ENCODE results near the gene LMTK2.

The LMTK2 gene
- total RNA-seq: 56.9 to 78.2 (median 72.8) reads per million in 3 donors

DNA sequence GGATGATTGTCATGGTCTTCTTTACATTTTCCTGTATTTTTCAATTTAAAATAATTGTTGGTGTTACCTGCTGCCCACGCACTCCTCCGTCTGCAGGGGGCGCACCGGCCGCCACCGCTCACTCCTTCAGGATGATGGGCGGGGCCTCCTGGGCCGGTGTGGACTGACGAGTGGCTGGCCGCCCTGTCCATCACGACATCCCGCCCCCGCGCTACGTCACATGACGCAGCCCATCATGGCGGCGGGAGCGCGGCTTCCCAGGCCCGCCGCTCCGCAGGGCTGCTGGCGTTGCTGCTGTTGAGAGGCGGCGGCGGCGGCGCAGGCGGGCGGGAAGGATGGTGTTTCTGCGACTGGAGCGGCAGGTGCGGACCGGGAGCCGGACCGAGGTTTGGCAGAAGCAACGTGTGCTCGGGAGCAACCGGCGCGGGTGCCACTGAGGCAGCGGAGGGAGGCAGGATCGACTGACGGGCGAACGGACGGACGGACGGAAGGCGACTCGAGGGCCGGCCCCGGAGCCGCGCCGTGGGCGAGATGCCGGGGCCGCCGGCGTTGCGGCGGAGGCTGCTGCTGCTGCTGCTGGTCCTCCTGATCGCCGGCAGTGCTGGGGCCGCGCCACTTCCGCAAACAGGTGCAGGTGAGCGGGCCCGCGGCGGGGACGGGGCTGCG lies at the start of gene LMTK2:
LMTK2 (plus strand) TSS at position 216 of the 666 bp plus-strand sequence; CDS start at position 532, 316 bp downstream.
- H3K4me1 ChIP-seq (ENCODE audit: control insufficient read depth, insufficient read depth, low read length, poor library complexity, severe bottlenecking): no peaks in the 10 kb centered on the region
- H3K4me3 ChIP-seq (ENCODE audit: insufficient read depth, low read depth, low read length, poor library complexity, severe bottlenecking): peak within 1 kb of the TSS; percentile 99
- DNase-seq: peak; percentile 93 to 94 (median 93)
- H3K27me3 ChIP-seq (replicated peaks; ENCODE audit: control insufficient read depth, insufficient read depth, low read length, poor library complexity, severe bottlenecking): no peaks in the 10 kb centered on the region
- no peaks in the 10 kb centered on the region for H3K36me3 ChIP-seq (ENCODE audit: control insufficient read depth, insufficient read depth, low read length)
- peak within 1 kb of the TSS; percentile 78 for H3K27ac ChIP-seq (ENCODE audit: insufficient read depth, low read length, poor library complexity, severe bottlenecking)
- H3K9me3 ChIP-seq (ENCODE audit: control insufficient read depth, low read length): no peaks in the 10 kb centered on the region

DNA sequence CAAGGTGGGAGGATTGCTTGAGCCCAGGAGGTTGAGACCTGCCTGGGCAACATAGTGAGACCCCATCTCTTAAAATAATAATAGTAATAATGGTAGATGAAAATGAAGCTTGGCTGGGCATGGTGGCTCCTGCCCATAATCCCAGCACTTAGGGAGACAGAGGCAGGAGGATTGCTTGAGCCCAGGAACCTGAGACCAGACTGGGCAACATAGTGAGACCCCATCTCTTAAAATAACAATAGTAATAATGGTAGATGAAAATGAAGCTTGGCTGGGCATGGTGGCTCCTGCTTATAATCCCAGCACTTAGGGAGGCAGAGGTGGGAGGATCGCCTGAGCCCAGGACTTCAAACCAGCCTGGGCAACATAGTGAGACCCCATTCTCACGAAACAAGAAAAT lies 49.5 kb upstream of the LMTK2 start:
- Histone ChIP-seq H3K4me3 (ENCODE audit: insufficient read depth, low read depth, low read length, poor library complexity, severe bottlenecking) (no peak overlapping the region), H3K27me3 (replicated peaks; ENCODE audit: control insufficient read depth, insufficient read depth, low read length, poor library complexity, severe bottlenecking) (no peaks in the 10 kb centered on the region), H3K27ac (ENCODE audit: insufficient read depth, low read length, poor library complexity, severe bottlenecking) (no peak overlapping the region), H3K4me1 (ENCODE audit: control insufficient read depth, insufficient read depth, low read length, poor library complexity, severe bottlenecking) (no peaks in the 10 kb centered on the region), H3K36me3 (ENCODE audit: control insufficient read depth, insufficient read depth, low read length) (no peaks in the 10 kb centered on the region), H3K9me3 (ENCODE audit: control insufficient read depth, low read length) (no peaks in the 10 kb centered on the region)
- DNase-seq: no peak

DNA sequence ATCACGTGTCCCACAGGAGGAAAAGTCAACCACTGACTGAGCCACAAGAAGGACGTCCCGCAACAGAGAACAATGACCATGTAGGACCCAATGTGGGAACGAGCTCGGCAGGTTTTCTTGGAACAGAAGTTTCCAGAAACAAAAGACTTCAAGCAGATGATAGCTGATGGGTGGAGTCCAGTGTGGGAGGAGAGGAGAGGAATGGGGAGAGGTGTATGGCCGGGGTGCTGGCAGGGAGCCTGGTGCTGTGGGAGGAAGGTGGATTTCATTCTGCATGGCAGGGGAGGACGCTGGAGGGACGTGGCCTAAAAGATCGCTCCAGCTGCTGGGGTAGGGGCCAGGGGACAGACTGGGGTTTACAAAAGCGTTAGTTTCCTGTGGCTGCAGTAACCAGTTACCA lies 48.5 kb upstream of the LMTK2 start:
- H3K36me3 ChIP-seq (ENCODE audit: control insufficient read depth, insufficient read depth, low read length): no peaks in the 10 kb centered on the region
- no peak for DNase-seq
- no peaks in the 10 kb centered on the region for H3K4me1 ChIP-seq (ENCODE audit: control insufficient read depth, insufficient read depth, low read length, poor library complexity, severe bottlenecking)

DNA sequence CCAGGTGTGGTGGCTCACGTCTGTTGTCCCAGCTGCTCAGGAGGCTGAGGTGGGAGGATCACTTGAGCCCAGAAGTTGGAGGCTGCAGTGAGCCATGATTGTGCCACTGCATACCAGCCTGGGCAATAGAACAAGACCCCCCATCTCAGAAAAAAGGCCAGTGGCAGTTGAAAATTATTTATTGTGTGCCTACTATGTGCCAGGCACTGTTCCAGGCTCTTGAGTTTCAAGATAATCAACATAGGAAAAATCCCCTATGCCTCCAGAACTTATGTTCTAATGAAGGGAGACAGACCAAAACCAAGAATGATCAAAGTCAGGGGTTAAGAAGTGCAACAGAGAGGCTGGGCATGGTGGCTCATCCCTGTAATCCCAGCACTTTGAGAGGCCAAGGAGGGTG lies 42.4 kb upstream of the LMTK2 start:
- Histone ChIP-seq H3K4me1 (ENCODE audit: control insufficient read depth, insufficient read depth, low read length, poor library complexity, severe bottlenecking) (no peaks in the 10 kb centered on the region), H3K4me3 (ENCODE audit: insufficient read depth, low read depth, low read length, poor library complexity, severe bottlenecking) (no peak overlapping the region)

More for the DNA sequence above, 48.5 kb upstream of the LMTK2 start:
- Histone ChIP-seq H3K27me3 (replicated peaks; ENCODE audit: control insufficient read depth, insufficient read depth, low read length, poor library complexity, severe bottlenecking) (no peaks in the 10 kb centered on the region), H3K27ac (ENCODE audit: insufficient read depth, low read length, poor library complexity, severe bottlenecking) (no peak overlapping the region), H3K4me3 (ENCODE audit: insufficient read depth, low read depth, low read length, poor library complexity, severe bottlenecking) (no peak overlapping the region), H3K9me3 (ENCODE audit: control insufficient read depth, low read length) (no peaks in the 10 kb centered on the region)

DNA sequence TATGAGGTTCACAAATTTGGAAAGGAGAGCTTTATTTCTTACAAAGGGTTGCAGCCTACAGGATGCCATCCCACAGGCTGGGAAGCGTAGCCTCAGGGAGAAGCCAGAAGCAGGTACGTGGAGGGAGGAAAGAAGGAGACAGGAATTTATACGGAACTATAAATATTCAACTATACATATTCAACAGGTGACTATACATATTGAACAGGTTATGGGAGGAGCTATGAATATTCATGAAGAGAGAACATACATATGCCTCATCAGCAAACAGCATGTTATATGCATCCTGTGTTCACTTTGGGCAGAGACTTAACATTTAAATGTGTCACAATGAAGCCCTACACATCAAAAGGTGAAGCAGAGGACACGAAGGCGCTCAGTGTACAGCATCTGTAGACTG lies 40.5 kb upstream of the LMTK2 start:
- Histone ChIP-seq H3K4me3 (ENCODE audit: insufficient read depth, low read depth, low read length, poor library complexity, severe bottlenecking) (no peak overlapping the region), H3K27me3 (replicated peaks; ENCODE audit: control insufficient read depth, insufficient read depth, low read length, poor library complexity, severe bottlenecking) (no peaks in the 10 kb centered on the region), H3K27ac (ENCODE audit: insufficient read depth, low read length, poor library complexity, severe bottlenecking) (no peak overlapping the region), H3K36me3 (ENCODE audit: control insufficient read depth, insufficient read depth, low read length) (no peaks in the 10 kb centered on the region), H3K9me3 (ENCODE audit: control insufficient read depth, low read length) (no peaks in the 10 kb centered on the region), H3K4me1 (ENCODE audit: control insufficient read depth, insufficient read depth, low read length, poor library complexity, severe bottlenecking) (no peaks in the 10 kb centered on the region)
- no peak for DNase-seq

More for the DNA sequence above, 42.4 kb upstream of the LMTK2 start:
- Histone ChIP-seq H3K27me3 (replicated peaks; ENCODE audit: control insufficient read depth, insufficient read depth, low read length, poor library complexity, severe bottlenecking) (no peaks in the 10 kb centered on the region), H3K36me3 (ENCODE audit: control insufficient read depth, insufficient read depth, low read length) (no peaks in the 10 kb centered on the region), H3K9me3 (ENCODE audit: control insufficient read depth, low read length) (no peaks in the 10 kb centered on the region), H3K27ac (ENCODE audit: insufficient read depth, low read length, poor library complexity, severe bottlenecking) (no peak overlapping the region)
- no peak for DNase-seq

DNA sequence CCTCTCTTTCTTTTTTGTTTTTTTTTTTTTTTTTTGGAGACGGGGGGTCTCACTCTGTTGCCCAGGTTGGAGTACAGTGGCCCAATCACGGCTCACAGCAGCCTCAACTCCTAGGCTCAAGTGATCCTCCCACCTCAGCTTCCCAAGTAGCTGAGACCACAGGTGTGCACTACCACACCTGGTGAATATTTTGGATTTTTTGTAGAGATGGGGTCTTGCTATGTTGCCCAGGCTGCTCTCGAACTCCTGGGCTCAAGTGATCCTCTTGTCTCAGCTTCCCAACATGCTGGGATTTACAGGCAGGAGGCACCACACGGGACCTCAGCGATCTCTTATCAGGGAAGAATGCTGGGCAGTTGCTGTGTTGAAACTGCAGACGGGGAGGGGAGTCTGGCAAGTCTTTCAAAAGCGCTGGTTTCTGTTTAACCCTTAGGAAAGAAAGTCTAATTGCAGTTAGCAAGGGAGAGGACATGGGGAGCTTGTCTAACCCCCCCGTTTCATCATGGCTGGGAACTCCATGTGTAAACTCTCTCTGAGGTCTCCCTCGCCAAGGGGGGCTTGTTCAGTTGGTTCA lies 39.6 kb upstream of the LMTK2 start:
- Histone ChIP-seq H3K4me1 (ENCODE audit: control insufficient read depth, insufficient read depth, low read length, poor library complexity, severe bottlenecking) (no peaks in the 10 kb centered on the region), H3K27me3 (replicated peaks; ENCODE audit: control insufficient read depth, insufficient read depth, low read length, poor library complexity, severe bottlenecking) (no peaks in the 10 kb centered on the region), H3K36me3 (ENCODE audit: control insufficient read depth, insufficient read depth, low read length) (no peaks in the 10 kb centered on the region), H3K9me3 (ENCODE audit: control insufficient read depth, low read length) (no peaks in the 10 kb centered on the region), H3K27ac (ENCODE audit: insufficient read depth, low read length, poor library complexity, severe bottlenecking) (no peak overlapping the region), H3K4me3 (ENCODE audit: insufficient read depth, low read depth, low read length, poor library complexity, severe bottlenecking) (no peak overlapping the region)
- DNase-seq: no peak

DNA sequence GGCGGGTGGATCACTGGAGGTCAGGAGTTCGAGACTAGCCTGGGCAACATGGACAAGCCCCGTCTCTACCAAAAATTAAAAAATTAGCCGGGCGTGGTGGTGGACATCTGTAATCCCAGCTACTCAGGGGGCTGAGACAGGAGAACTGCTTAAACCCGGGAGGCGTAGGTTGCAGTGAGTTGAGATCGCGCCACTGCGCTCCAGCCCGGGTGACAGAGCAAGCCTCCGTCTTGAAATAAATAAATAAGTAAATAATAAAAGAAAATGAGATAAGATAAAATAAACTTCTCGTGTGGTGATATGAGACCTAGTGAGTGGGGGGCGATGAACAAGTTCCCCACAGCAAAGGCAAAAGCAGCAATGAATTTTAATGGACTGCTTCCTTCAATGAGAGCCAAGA lies 33.6 kb upstream of the LMTK2 start:
- Histone ChIP-seq H3K27ac (ENCODE audit: insufficient read depth, low read length, poor library complexity, severe bottlenecking) (no peak overlapping the region), H3K9me3 (ENCODE audit: control insufficient read depth, low read length) (no peaks in the 10 kb centered on the region), H3K4me3 (ENCODE audit: insufficient read depth, low read depth, low read length, poor library complexity, severe bottlenecking) (no peak overlapping the region), H3K36me3 (ENCODE audit: control insufficient read depth, insufficient read depth, low read length) (no peaks in the 10 kb centered on the region), H3K4me1 (ENCODE audit: control insufficient read depth, insufficient read depth, low read length, poor library complexity, severe bottlenecking) (no peaks in the 10 kb centered on the region), H3K27me3 (replicated peaks; ENCODE audit: control insufficient read depth, insufficient read depth, low read length, poor library complexity, severe bottlenecking) (no peaks in the 10 kb centered on the region)
- no peak for DNase-seq

DNA sequence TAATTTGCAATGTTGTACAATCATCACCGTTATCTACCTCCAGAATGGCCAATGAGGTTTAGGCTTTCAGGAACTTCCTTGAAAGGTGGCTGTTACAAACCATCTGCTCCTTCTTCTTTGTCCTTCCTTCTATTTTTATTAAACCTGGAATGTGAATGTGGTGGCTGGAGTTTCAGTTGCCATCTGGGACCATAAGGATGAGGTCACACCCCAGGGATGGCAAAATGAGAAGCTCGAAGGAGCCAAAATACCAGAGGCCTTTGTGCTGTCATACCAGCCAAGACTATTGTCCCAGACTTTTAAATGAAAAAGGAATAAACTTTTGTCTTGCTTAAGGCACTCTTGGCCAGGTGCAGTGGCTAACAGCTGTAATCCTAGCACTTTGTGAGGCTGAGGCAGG lies 30.9 kb upstream of the LMTK2 start:
- H3K36me3 ChIP-seq (ENCODE audit: control insufficient read depth, insufficient read depth, low read length): no peaks in the 10 kb centered on the region
- no peaks in the 10 kb centered on the region for H3K4me1 ChIP-seq (ENCODE audit: control insufficient read depth, insufficient read depth, low read length, poor library complexity, severe bottlenecking)
- H3K27ac ChIP-seq (ENCODE audit: insufficient read depth, low read length, poor library complexity, severe bottlenecking): no peak overlapping the region
- H3K9me3 ChIP-seq (ENCODE audit: control insufficient read depth, low read length): no peaks in the 10 kb centered on the region
- H3K27me3 ChIP-seq (replicated peaks; ENCODE audit: control insufficient read depth, insufficient read depth, low read length, poor library complexity, severe bottlenecking): no peaks in the 10 kb centered on the region
- H3K4me3 ChIP-seq (ENCODE audit: insufficient read depth, low read depth, low read length, poor library complexity, severe bottlenecking): no peak overlapping the region
- no peak for DNase-seq

DNA sequence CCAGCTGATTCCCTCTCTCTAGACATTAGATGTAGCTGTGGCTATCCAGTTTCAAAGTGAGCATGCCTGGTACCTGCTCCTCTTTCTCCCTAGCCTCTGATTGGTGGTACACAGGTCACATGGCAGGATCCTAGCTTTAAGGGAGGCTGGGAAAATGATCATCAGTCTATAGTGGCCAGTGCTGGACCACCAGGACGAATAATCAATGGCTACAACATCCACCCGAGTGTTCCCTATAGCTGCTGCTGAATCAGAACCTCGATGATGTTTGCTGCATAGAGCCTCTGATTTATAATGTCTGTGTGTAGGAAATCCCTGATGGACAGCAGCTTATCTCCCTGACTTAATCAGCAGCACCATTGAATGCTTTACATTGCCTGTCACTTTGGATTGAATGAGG lies 28.9 kb upstream of the LMTK2 start:
- Histone ChIP-seq H3K9me3 (ENCODE audit: control insufficient read depth, low read length) (no peaks in the 10 kb centered on the region), H3K4me3 (ENCODE audit: insufficient read depth, low read depth, low read length, poor library complexity, severe bottlenecking) (no peak overlapping the region), H3K27me3 (replicated peaks; ENCODE audit: control insufficient read depth, insufficient read depth, low read length, poor library complexity, severe bottlenecking) (no peaks in the 10 kb centered on the region), H3K4me1 (ENCODE audit: control insufficient read depth, insufficient read depth, low read length, poor library complexity, severe bottlenecking) (no peaks in the 10 kb centered on the region), H3K36me3 (ENCODE audit: control insufficient read depth, insufficient read depth, low read length) (no peaks in the 10 kb centered on the region), H3K27ac (ENCODE audit: insufficient read depth, low read length, poor library complexity, severe bottlenecking) (no peak overlapping the region)
- DNase-seq: no peak

DNA sequence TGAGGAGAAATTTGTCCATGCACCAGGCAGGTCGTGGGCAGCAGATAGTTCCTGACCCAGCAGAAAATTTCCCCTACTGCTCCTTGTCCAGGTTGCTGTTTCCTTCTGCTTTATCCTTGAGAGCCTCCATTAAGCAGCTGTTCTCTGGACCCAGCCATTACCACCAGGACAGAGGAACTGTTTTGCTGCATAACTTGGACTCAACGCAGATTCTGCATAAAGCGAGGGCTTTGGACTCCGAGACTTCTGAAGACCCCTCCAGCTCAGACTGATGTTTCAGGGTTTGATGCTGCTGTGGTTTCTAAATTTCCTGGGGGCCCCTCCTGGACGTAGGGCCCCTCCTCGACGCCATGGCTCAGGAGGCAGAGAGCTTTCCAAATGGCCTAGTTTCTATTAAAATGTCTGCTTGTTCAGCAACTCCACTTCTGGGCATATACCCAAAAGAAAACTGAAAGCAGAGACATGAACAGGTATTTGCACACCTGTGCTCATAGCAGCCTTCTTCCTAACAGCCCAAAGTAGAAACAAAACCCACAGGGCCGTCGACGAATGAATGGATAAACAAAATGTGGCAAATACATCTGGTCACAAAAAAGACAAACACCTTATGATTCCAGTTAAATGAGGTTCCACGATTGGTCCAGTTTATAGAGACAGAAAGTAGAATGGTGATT lies 28.3 kb upstream of the LMTK2 start:
- H3K27ac ChIP-seq (ENCODE audit: insufficient read depth, low read length, poor library complexity, severe bottlenecking): no peak overlapping the region
- no peaks in the 10 kb centered on the region for H3K4me1 ChIP-seq (ENCODE audit: control insufficient read depth, insufficient read depth, low read length, poor library complexity, severe bottlenecking)
- DNase-seq: no peak
- no peaks in the 10 kb centered on the region for H3K9me3 ChIP-seq (ENCODE audit: control insufficient read depth, low read length)
- H3K27me3 ChIP-seq (replicated peaks; ENCODE audit: control insufficient read depth, insufficient read depth, low read length, poor library complexity, severe bottlenecking): no peaks in the 10 kb centered on the region
- no peak overlapping the region for H3K4me3 ChIP-seq (ENCODE audit: insufficient read depth, low read depth, low read length, poor library complexity, severe bottlenecking)
- H3K36me3 ChIP-seq (ENCODE audit: control insufficient read depth, insufficient read depth, low read length): no peaks in the 10 kb centered on the region
